Stimulated activated CD4-positive, alpha-beta T cell treated with anti-CD3 and anti-CD28 coated beads, Interleukin-2, amount 100 ng/mL, for 4 hours (primary cell): ENCODE measurements around the gene TPP1.

ENCODE experiments used
- DNase-seq: peaks from one replicate; pipeline ENCODE4 v3.0.0-alpha.2; 2020; ENCODE audit warnings: low read depth

The TPP1 gene

DNA sequence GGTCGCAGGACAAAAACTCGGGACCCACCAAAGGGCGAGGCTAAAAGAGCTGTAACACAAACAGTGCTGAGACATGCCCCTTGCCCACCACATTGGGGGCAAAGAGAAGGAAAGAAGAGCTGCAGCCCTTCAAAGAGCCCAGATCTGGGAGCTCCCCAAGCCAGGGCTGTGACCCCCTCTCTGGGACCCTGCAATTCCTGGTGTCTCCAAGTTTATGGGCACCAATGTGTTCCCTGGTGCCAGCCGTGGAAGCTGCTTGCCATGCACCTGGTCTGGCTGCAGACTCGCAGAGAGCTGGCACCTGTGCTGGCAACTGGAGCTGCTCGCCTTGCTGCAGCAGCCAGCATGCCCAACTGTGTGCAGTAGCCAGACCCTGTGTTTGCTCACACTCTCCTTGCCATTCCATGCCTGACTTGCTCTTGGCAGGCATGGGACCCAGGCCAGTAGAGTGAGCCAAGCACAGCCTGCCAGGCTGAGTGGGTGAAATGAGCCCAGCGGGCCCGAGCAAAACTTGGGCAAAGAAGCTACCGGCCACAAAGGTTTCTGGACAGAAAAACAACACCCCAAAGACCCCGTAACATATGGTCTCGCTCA is 31.8 kb downstream of the TPP1 start:
- DNase-seq: no peak

GRCh38 chr11:6586434-6587359 is 32.5 kb downstream of the TPP1 start:
- DNase-seq: no peak

GRCh38 chr11:6584528-6584927 is 34.7 kb downstream of the TPP1 start:
- no peak for DNase-seq

DNA sequence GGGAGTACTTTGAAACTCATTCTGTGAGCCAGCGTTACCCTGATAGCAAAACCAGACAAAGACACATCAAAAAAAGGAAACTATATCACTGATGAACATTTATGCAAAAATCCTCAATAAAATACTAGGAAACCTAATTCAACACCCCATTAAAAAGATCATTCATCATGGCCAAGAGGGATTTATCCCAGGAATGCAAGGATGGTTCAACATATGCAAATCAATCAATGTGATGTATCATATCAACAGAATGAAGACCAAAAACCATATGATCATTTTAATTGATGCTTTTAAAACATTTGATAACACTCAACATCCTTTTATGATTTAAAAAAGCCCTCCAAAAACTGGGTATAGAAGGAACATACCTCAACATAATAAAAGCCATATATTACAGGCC is 35.6 kb downstream of the TPP1 start:
- DNase-seq: no peak

DNA sequence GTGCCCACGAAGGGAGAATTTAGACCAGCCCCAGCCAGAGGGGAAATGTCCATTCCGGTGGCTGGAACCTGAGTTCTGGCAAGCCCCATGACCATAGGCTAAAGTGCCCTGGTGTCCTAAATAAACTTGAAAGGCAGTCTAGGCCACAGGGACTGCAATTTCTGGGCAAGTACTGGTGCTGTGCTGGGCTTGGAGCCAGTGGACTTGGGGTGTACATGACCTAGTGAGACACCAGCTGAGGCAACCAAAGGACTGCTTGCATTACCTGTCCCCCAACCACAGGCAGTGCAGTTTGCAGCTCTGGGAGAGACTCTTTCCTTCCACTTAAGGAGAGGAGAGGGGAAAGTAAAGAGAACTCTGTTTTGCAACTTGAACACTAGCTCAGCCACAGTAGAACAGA is 39.5 kb downstream of the TPP1 start:
- DNase-seq: no peak

- no peak for DNase-seq
Measured at GRCh38 chr11:6578134-6578533, 41.1 kb downstream of the TPP1 start.

GRCh38 chr11:6576471-6577373 is 42.5 kb downstream of the TPP1 start:
- DNase-seq: no peak

DNA sequence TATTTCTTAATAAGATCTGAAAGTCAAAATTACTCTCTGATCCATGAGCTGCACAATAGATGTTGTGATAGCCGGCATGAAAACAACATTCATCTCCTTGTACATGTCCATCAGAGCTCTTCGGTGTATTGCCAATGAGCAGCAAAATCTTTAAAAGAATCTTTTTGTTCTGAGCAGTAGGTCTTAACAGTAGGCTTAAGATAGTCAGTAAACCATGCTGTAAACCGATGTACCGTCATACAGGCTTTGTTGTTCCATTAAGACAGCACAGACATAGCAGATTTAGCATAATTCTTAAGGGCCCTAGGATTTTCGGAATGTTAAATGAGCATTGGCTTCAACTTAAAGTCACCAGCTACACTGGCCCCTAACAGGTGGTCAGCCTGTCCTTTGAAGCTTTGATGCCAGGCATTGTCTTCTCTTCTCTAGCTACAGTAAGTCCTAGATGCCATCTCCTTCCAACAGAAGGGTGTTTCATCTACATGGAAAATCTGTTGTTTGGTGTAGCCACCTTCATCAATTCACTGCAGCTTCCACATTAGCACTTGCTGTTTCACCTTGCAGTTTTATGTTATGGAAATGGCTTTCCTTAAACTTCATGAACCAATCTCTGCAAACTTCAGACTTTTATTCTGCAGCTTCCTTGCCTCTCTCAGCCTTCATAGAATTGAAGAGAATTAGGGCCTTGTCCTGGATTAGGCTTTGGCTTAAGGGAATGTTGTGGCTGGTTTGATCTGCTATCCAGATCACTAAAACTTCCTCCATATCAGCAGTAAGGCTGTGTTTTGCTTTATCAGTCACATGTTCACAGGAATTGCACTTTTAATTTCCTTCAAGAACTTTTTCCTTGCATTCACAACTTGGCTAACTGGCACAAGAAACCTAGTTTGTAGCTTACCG is 44.2 kb downstream of the TPP1 start:
- DNase-seq: no peak

GRCh38 chr11:6572215-6572614 is 47.0 kb downstream of the TPP1 start:
- no peak for DNase-seq

GRCh38 chr11:6571434-6572008 is 47.7 kb downstream of the TPP1 start:
- DNase-seq: no peak

GRCh38 chr11:6570691-6571427 is 48.4 kb downstream of the TPP1 start:
- DNase-seq: no peak

DNA sequence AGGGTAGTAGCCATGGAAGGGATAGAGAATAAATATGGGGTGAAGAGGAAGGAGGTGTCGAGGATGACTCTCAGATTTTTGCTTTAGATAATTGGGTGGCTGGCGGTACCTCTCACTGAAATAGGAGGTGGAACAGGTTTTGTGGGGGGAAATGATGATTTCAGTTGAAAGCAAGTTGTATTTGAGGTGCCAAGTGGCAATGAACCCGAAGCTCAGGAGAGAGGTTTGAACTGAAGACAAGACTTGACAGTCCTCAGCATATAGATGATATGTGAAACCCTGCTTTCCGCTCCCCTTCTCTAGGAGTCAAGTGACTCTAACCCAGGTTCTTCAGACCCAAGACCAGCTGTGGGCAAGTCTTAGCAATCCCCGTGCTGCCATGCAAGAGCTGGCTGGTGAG is 49.5 kb downstream of the TPP1 start:
- DNase-seq: no peak

DNA sequence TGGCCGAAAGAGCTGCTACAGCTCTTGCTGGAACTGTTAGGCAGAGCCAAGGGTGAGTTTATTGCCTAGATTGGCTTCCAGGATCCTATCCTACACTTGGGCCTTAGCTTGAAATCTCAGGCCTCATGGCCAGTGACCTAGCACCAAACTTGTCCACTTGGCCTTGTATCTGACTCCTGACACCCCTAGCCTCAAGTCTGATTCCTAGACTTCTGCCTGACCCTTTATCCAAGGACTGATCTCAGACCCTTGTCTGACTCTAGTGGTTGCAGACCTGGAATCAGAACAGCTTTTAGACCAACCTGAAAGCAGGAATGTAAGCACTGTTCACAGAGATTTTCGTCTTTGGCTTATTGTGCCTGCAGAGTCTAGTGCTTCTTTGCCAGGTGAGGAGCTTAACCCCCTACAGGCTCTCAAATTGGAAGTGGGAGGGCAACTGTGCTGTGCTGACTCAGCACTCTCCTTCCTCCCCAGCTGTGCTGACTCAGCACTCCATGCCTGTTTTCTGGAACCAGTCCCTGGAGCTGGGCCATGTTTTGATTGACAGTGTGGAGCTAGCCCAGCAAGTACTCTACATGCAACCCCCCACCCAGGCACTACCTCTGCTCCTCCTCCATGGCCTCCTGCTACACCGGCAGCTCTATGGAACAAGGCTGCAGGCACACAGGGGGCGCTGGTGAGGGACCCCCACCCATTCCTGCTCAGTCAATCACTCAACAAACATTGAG is 50.9 kb downstream of the TPP1 start:
- DNase-seq: no peak

GRCh38 chr11:6567371-6567745 is 51.9 kb downstream of the TPP1 start:
- no peak for DNase-seq

- DNase-seq: no peak
Measured at GRCh38 chr11:6566704-6567370, 52.4 kb downstream of the TPP1 start.

DNA sequence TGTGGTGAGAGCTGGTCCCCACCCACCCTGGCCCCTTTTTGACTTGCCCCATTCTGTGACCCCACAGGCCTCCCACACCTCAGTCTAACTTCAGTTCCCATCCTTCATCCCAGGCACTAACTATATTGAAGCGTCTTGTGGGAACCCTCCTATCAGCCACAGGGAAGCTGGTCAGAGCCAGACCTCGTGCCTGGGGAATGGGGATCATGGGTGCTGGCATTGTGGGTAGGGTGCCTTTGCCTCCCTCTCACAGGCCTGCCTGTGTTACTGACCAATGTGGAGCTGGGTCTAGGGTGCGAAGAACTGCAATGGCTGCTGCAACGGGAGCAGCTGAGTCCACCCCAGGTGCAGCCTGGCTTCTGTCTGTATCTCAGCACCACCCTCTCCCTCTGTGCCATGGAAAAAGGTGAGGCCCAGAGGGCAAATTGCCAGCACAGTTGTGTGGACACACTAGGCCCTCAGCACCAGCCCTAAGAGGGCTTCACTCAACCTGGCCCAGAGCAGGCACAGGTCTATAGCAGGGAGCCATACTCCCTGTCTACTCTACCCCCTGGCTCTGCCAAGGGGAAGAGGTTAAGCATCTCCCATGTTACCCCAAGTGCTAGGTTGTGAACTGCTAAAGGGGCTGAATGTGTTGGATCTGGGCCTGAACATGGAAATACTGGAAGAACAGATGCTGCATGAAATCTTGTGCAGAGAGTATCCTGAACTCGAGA is 53.1 kb downstream of the TPP1 start:
- no peak for DNase-seq

DNA sequence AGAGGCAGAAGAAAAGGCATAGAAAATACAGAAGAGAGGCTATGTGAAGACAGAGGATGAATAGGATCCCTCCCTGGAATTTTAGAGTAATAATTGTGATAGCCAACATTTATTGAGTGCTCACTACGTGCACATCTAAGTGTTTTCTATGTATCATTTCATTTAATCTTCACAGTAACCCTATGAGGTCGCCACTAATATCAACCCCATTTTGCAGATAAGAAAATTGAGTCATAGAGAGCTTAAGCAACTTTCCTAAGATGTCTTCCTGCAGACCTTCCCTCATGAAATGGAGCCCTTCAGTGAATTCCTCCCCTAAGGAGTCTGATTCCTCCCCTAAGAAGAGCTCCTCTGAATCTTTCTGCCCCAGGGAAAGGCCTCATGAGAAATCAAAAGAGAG is 53.9 kb downstream of the TPP1 start:
- no peak for DNase-seq

GRCh38 chr11:6563667-6564066 is 55.6 kb downstream of the TPP1 start:
- no peak for DNase-seq
